ENCODE results near the gene NCEH1.

Gene NCEH1

GRCh38 chr3:172656602-172657001 lies 54.3 kb downstream of the NCEH1 start:
- DNase-seq, result no peak

GRCh38 chr3:172655388-172655787 lies 55.5 kb downstream of the NCEH1 start:
- no peaks in the 10 kb centered on the region for H3K27me3 Mint-ChIP-seq (ENCODE audit: low read depth, poor library complexity)
- no peak overlapping the region for H3K27ac Mint-ChIP-seq
- no peaks in the 10 kb centered on the region for H3K36me3 Mint-ChIP-seq (ENCODE audit: low read depth)
- no peaks in the 10 kb centered on the region for H3K4me1 Mint-ChIP-seq
- H3K9me3 Mint-ChIP-seq, result peaks cover 7% of the 10 kb centered on the region
- H3K4me3 Mint-ChIP-seq, result no peak overlapping the region
- no peak for TF ChIP-seq CTCF (IDR thresholded peaks at IDR 0.05)
- no peak for DNase-seq

More at GRCh38 chr3:172656602-172657001, 54.3 kb downstream of the NCEH1 start:
- no peak for TF ChIP-seq CTCF (IDR thresholded peaks at IDR 0.05)
- Mint-ChIP-seq H3K4me1 (no peaks in the 10 kb centered on the region), H3K27ac (no peak overlapping the region), H3K9me3 (peaks cover 19% of the 10 kb centered on the region), H3K4me3 (no peak overlapping the region), H3K36me3 (ENCODE audit: low read depth) (no peaks in the 10 kb centered on the region), H3K27me3 (ENCODE audit: low read depth, poor library complexity) (no peaks in the 10 kb centered on the region)

GRCh38 chr3:172654470-172654869 lies 56.4 kb downstream of the NCEH1 start:
- no peak overlapping the region for H3K4me3 Mint-ChIP-seq
- H3K36me3 Mint-ChIP-seq (ENCODE audit: low read depth), result no peaks in the 10 kb centered on the region

GRCh38 chr3:172653004-172653572 lies 57.8 kb downstream of the NCEH1 start:
- H3K27me3 Mint-ChIP-seq (ENCODE audit: low read depth, poor library complexity), result no peaks in the 10 kb centered on the region
- no peaks in the 10 kb centered on the region for H3K9me3 Mint-ChIP-seq
- no peak for DNase-seq
- H3K4me3 Mint-ChIP-seq, result no peak overlapping the region
- H3K36me3 Mint-ChIP-seq (ENCODE audit: low read depth), result no peaks in the 10 kb centered on the region
- H3K27ac Mint-ChIP-seq, result no peak overlapping the region
- H3K4me1 Mint-ChIP-seq, result no peaks in the 10 kb centered on the region
- no peak for TF ChIP-seq CTCF (IDR thresholded peaks at IDR 0.05)

More at GRCh38 chr3:172654470-172654869, 56.4 kb downstream of the NCEH1 start:
- no peak for TF ChIP-seq CTCF (IDR thresholded peaks at IDR 0.05)
- no peaks in the 10 kb centered on the region for H3K4me1 Mint-ChIP-seq
- H3K9me3 Mint-ChIP-seq, result peaks cover 7% of the 10 kb centered on the region
- no peak overlapping the region for H3K27ac Mint-ChIP-seq
- no peak for DNase-seq
- no peaks in the 10 kb centered on the region for H3K27me3 Mint-ChIP-seq (ENCODE audit: low read depth, poor library complexity)

- no peak overlapping the region for H3K27ac Mint-ChIP-seq
- no peaks in the 10 kb centered on the region for H3K4me1 Mint-ChIP-seq
Observed at GRCh38 chr3:172651936-172652625, 58.8 kb downstream of the NCEH1 start.

More at GRCh38 chr3:172651936-172652625, 58.8 kb downstream of the NCEH1 start:
- Mint-ChIP-seq H3K36me3 (ENCODE audit: low read depth) (no peaks in the 10 kb centered on the region), H3K4me3 (no peak overlapping the region), H3K9me3 (no peaks in the 10 kb centered on the region), H3K27me3 (ENCODE audit: low read depth, poor library complexity) (no peaks in the 10 kb centered on the region)
- TF ChIP-seq CTCF (IDR thresholded peaks at IDR 0.05), result no peak
- DNase-seq, result no peak

All from nephron progenitor cell (in vitro differentiated cells).